Endothelial cell (in vitro differentiated cells): ENCODE data around the gene FAM13B. TPM values are rescaled to one million over a fixed set of nuclear protein-coding genes. Genes with fewer than 3 reads are reported as not detected.

Experiments used
- DNase-seq: peaks from one replicate; pipeline ENCODE4 v3.0.0; 2021; ENCODE audit warnings: low spot score
- H3K27ac Mint-ChIP-seq: one replicate; pipeline ENCODE4 v1.8.0; 2021; ENCODE audit warnings: mixed read lengths, inconsistent platforms; ENCODE audit not compliant: unreplicated experiment
- H3K27me3 Mint-ChIP-seq: one replicate; pipeline ENCODE4 v1.8.0; 2021; ENCODE audit warnings: mild to moderate bottlenecking, moderate library complexity, mixed read lengths, inconsistent platforms; ENCODE audit not compliant: unreplicated experiment
- H3K36me3 Mint-ChIP-seq: one replicate; pipeline ENCODE4 v1.8.0; 2021; ENCODE audit warnings: mild to moderate bottlenecking, low read depth, mixed read lengths, inconsistent platforms; ENCODE audit not compliant: unreplicated experiment
- H3K4me1 Mint-ChIP-seq: one replicate; pipeline ENCODE4 v1.8.0; 2021; ENCODE audit warnings: mild to moderate bottlenecking, mixed read lengths, inconsistent platforms; ENCODE audit not compliant: unreplicated experiment
- H3K4me3 Mint-ChIP-seq: one replicate; pipeline ENCODE4 v1.8.0; 2021; ENCODE audit warnings: mild to moderate bottlenecking, mixed read lengths, inconsistent platforms; ENCODE audit not compliant: unreplicated experiment
- H3K9me3 Mint-ChIP-seq: one replicate; pipeline ENCODE4 v1.8.0; 2021; ENCODE audit warnings: mixed read lengths, inconsistent platforms; ENCODE audit not compliant: unreplicated experiment
- total RNA-seq: library from RNA; stranded (reverse); fragmentation: NEBNext Ultra II Directional; extraction: Animal tissue kit (Norgen Biotek cat#: 25700); gene quantifications from one replicate; pipeline ENCODE4 v1.2.1, GENCODE V29; 2021; ENCODE audit not compliant: unreplicated experiment
- TF ChIP-seq, protein P1 (sequence below): fragments of 200-600 bp; sonication (generic); IDR thresholded peaks from one replicate; pipeline ENCODE4 v1.5.0; 2021; ENCODE audit warnings: antibody characterized with exemption; ENCODE audit not compliant: unreplicated experiment

Gene FAM13B
- total RNA-seq, 1 donor from 2014 or later, result 31.2 TPM

DNA sequence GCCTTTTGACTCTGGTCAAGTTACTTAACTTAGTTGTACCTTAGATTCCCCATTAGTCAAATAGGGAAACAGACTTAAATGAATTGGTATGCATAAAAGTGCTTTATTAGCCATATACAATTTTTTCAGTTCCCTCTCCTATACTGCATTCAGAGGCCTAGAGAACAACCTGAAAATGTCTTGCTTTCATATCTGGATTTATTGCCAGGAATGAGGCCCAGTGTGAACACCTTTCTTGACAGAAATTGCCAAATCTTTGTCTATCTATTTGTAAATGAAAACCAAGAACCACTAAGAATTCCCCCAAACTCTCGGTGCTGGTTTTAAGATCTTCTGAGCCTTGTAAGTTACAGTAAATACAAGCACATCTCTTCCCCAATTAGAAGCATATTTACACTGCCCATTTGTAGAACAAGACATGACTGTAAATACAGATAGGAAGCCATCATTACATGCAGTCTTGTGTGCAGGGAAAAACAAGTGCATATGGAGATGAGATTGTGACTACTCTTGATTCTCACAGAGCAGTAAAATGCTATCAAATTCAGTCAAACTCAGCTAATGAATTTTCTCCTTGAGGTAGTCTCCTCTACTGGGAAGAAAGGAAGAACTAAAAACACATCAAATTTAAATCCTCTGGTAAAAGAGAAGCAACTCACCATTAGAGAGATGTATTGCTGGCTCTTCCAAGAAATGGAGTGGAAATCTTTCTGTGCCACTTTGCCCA lies 5.2 kb upstream of the FAM13B start:
- TF ChIP-seq, protein P1, sequence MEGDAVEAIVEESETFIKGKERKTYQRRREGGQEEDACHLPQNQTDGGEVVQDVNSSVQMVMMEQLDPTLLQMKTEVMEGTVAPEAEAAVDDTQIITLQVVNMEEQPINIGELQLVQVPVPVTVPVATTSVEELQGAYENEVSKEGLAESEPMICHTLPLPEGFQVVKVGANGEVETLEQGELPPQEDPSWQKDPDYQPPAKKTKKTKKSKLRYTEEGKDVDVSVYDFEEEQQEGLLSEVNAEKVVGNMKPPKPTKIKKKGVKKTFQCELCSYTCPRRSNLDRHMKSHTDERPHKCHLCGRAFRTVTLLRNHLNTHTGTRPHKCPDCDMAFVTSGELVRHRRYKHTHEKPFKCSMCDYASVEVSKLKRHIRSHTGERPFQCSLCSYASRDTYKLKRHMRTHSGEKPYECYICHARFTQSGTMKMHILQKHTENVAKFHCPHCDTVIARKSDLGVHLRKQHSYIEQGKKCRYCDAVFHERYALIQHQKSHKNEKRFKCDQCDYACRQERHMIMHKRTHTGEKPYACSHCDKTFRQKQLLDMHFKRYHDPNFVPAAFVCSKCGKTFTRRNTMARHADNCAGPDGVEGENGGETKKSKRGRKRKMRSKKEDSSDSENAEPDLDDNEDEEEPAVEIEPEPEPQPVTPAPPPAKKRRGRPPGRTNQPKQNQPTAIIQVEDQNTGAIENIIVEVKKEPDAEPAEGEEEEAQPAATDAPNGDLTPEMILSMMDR, result no peak
- peaks cover 4% of the 10 kb centered on the region for H3K4me1 Mint-ChIP-seq
- peaks cover 4% of the 10 kb centered on the region for H3K27me3 Mint-ChIP-seq
- H3K36me3 Mint-ChIP-seq, result no peaks in the 10 kb centered on the region
- no peak overlapping the region for H3K27ac Mint-ChIP-seq
- no peak overlapping the region for H3K4me3 Mint-ChIP-seq
- no peak for DNase-seq
- H3K9me3 Mint-ChIP-seq, result no peaks in the 10 kb centered on the region

DNA sequence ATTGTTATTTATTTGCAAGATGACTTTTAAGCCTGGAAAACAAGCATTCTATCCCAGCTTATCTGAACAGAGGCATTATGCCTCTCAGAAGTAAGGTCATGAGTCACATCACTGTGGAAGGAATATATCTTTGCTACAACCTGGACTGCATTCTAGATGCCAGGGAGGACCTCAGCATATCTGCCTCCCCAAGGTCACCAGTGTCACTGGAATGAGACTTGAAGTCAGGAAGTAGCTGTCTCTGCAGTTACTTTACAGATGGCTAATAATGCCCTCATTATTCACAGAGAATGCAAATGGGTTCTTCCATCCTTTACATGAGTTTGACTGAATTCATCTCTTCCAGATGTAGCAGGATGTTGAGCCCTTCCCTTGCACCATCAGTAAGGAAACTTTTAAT lies 4.4 kb upstream of the FAM13B start:
- H3K27me3 Mint-ChIP-seq, result peaks cover 4% of the 10 kb centered on the region
- no peak overlapping the region for H3K4me3 Mint-ChIP-seq
- DNase-seq, result no peak
- H3K4me1 Mint-ChIP-seq, result peaks cover 6% of the 10 kb centered on the region
- TF ChIP-seq, protein P1, result no peak
- no peaks in the 10 kb centered on the region for H3K36me3 Mint-ChIP-seq
- H3K27ac Mint-ChIP-seq, result no peak overlapping the region
- no peaks in the 10 kb centered on the region for H3K9me3 Mint-ChIP-seq

DNA sequence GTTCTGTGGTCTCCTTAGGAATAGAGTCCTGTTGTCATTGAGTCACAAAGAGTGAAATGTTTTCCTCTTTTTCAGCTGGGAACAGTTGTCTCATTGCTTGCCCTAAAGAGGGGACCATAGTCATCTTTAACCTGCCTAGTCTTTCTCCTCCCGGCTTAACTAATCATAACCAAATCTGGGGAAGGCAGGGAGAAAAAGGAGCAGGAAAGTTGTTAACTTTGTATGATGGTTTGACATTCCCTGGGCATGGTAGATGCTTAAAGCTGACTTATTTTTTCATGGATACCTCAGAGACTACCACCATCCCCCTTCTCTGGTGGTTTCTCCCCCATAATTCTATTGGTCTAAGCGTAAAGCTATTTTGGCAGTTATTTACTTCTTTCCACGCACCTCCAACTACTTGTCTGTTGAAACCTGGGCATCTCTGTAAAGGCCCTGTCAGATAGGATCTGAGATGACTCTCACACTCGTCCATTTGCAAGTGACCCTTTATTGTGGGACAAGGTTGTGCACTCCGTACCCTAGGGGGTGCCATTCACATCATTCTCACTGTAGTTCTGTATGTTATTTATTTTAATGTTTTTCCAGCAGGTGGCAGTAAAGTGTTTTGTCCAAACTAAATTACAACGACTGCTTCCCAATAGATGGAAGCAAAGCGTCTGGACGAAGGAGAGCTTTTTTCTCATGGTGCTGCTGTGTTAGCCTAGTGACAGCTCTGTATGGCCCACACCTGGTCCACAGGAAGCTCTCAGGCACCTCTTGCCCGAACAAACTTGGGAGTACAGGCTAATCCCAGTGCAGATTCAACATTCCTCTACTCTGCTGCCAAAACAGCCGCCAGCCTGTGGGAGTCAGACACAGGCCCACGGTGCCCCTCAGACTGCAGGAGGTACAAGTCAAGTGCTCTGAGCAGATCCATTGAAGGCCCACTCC lies 3.0 kb upstream of the FAM13B start:
- DNase-seq, result peak; percentile 69
- Mint-ChIP-seq H3K4me3 (no peak overlapping the region), H3K9me3 (no peaks in the 10 kb centered on the region), H3K4me1 (peaks cover 17% of the 10 kb centered on the region), H3K27me3 (peaks cover 10% of the 10 kb centered on the region), H3K27ac (no peak overlapping the region), H3K36me3 (peaks cover 5% of the 10 kb centered on the region)
- TF ChIP-seq, protein P1, result peak; percentile 81

DNA sequence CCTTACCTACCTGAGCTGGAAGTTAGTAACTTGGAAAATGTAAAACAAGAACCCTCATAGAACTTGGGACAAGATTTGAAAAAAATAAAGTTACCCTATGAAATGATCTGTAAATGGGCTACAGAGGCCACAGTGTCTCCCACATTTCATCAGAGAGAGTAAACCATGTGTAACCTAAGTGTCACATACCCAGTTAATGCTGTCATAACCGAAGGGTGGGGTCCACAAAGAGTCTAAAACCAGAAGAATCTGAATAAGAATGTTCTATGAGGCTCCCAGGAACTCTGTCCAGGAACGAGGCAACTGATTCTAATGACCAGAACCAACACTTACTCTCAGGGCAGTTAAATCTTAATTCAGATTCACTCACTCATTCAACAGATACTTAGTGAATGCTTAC lies 1.0 kb upstream of the FAM13B start:
- Mint-ChIP-seq H3K36me3 (peaks cover 5% of the 10 kb centered on the region), H3K27ac (peak overlapping the region; percentile 63), H3K9me3 (no peaks in the 10 kb centered on the region), H3K4me1 (peaks cover 17% of the 10 kb centered on the region), H3K27me3 (peaks cover 10% of the 10 kb centered on the region), H3K4me3 (peak overlapping the region; percentile 92)
- TF ChIP-seq, protein P1, result no peak
- no peak for DNase-seq

DNA sequence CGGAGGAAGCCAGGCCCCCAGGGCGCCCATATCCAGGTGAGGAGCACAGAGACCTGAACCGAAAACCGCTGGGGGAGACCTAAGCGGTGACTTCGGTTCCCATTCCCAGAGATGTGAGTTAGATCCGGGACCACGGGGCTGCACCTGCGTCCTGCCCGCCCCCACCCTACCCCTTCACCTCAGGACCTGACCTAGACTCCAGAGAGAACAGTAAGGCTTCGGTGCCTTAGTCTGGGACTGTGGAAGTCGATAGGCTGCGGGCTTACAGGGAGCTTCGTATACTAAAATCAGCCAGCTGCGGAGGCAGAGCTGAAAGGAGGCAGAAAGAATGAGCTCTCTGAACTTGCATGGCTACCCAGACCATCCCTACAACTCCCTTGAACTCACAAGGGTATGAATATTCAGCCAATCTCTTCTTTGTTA lies 518 bp upstream of the FAM13B start:
- H3K36me3 Mint-ChIP-seq, result peaks cover 5% of the 10 kb centered on the region
- peaks cover 17% of the 10 kb centered on the region for H3K4me1 Mint-ChIP-seq
- DNase-seq, result peak; percentile 16
- H3K27ac Mint-ChIP-seq, result peak overlapping the region; percentile 72
- peaks cover 10% of the 10 kb centered on the region for H3K27me3 Mint-ChIP-seq
- H3K9me3 Mint-ChIP-seq, result no peaks in the 10 kb centered on the region
- TF ChIP-seq, protein P1, result no peak
- H3K4me3 Mint-ChIP-seq, result peak overlapping the region; percentile 92
